Hepatocyte (in vitro differentiated cells): ENCODE measurements around the gene XDH. TPM values are rescaled to one million over a fixed set of nuclear protein-coding genes. Genes with fewer than 3 reads are reported as not detected.

Source experiments
- DNase-seq: peaks from one replicate; pipeline ENCODE4 v3.0.0-alpha.2; 2016; ENCODE audit warnings: low spot score
- H2AFZ ChIP-seq: fragments of 200-600 bp; sonication (generic); 2 replicates; pipeline ENCODE4 v1.6.0; 2016; ENCODE audit warnings: antibody characterized with exemption, mild to moderate bottlenecking
- H3K27ac ChIP-seq: fragments of 200-600 bp; sonication (generic); 2 replicates; pipeline ENCODE4 v1.5.1; 2016; ENCODE audit warnings: mild to moderate bottlenecking
- H3K27me3 ChIP-seq: fragments of 200-600 bp; sonication (generic); 2 replicates; pipeline ENCODE4 v1.6.1; 2016
- H3K36me3 ChIP-seq: fragments of 200-600 bp; sonication (generic); replicated peaks from 2 replicates; pipeline ENCODE4 v1.5.1; 2016; ENCODE audit warnings: low read depth; ENCODE audit not compliant: insufficient read depth
- H3K4me1 ChIP-seq: fragments of 200-600 bp; sonication (generic); 2 replicates; pipeline ENCODE4 v1.5.1; 2016; ENCODE audit warnings: mild to moderate bottlenecking, moderate library complexity; ENCODE audit not compliant: insufficient read depth
- H3K4me2 ChIP-seq: fragments of 200-600 bp; sonication (generic); 2 replicates; pipeline ENCODE4 v1.6.0; 2016
- H3K4me3 ChIP-seq: fragments of 200-600 bp; sonication (generic); 2 replicates; pipeline ENCODE4 v1.5.1; 2016; ENCODE audit warnings: mild to moderate bottlenecking
- H3K79me2 ChIP-seq: fragments of 200-600 bp; sonication (generic); 2 replicates; pipeline ENCODE4 v1.6.0; 2017; ENCODE audit warnings: mild to moderate bottlenecking
- H3K9me2 ChIP-seq: fragments of 200-600 bp; sonication (generic); replicated peaks from 2 replicates; pipeline ENCODE4 v1.6.0; 2017; ENCODE audit warnings: mild to moderate bottlenecking; ENCODE audit not compliant: insufficient read depth
- H3K9me3 ChIP-seq: fragments of 200-600 bp; sonication (generic); 2 replicates; pipeline ENCODE4 v1.5.1; 2016; ENCODE audit warnings: low read depth, mild to moderate bottlenecking
- H4K20me1 ChIP-seq: fragments of 200-600 bp; sonication (generic); 2 replicates; pipeline ENCODE4 v1.6.0; 2016; ENCODE audit warnings: mild to moderate bottlenecking; ENCODE audit not compliant: insufficient read depth, poor library complexity, severe bottlenecking
- EZH2 ChIP-seq: fragments of 200-600 bp; sonication (generic); IDR thresholded peaks from 2 replicates; pipeline ENCODE4 v1.6.1; 2016; ENCODE audit warnings: antibody characterized with exemption, mild to moderate bottlenecking, borderline replicate concordance
- EZH2phosphoT487 ChIP-seq: fragments of 200-600 bp; sonication (generic); IDR thresholded peaks from one replicate; pipeline ENCODE4 v1.6.1; 2018; ENCODE audit warnings: antibody characterized with exemption, mild to moderate bottlenecking, low read depth, moderate library complexity; ENCODE audit not compliant: unreplicated experiment, severe bottlenecking
- WGBS: methylation state at CpG from one replicate; pipeline ENCODE4 v1.1.6; 2016; ENCODE audit warnings: low lambda C conversion rate; ENCODE audit errors: missing lambda C conversion rate; 5-methylcytosine and 5-hydroxymethylcytosine counted together
- polyA plus RNA-seq: library from polyadenylated mRNA; unstranded; fragments of >200 nt; fragmentation: Nextera tagmentation; extraction: Ambion mirVana; gene quantifications from 2 replicates; pipeline ENCODE4 v1.2.1, GENCODE V29; 2016
- total RNA-seq: library from RNA; depleted of rRNA; stranded (reverse); fragments of >200 nt; gene quantifications from 2 replicates; pipeline ENCODE4 v1.2.3, GENCODE V29; 2014
- TF ChIP-seq, protein P1 (sequence below): fragments of 200-600 bp; sonication (generic); IDR thresholded peaks from 2 replicates; pipeline ENCODE4 v1.5.1; 2016; ENCODE audit warnings: antibody characterized with exemption, mild to moderate bottlenecking; ENCODE audit not compliant: poor library complexity

XDH gene
- total and polyA plus RNA-seq, 2 experiments from 2014 or later: 1.6 to 6.7 TPM

DNA sequence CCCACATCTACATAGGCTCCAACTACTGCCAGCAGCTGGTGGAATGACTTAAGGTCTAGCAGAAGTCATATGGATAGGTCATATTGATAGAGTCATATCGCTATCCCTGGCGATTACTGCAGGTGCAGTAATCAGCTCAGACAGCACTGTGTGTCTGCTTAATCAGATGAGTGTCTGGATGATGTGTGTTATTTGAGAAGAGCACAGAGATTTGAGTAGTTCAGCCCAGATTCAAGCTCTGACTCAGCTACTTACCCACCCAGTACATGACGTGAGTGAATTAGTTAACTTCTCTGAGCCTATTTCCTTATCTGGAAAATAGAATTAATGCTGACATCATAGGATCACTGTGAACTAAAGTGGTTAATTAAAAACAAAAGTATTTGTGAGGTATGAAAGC, 101.6 kb downstream of the XDH start:
- Histone ChIP-seq H3K9me3 (no peaks in the 10 kb centered on the region), H3K36me3 (no peaks in the 10 kb centered on the region), H2AFZ (no peak overlapping the region), H3K9me2 (no peaks in the 10 kb centered on the region), H4K20me1 (no peaks in the 10 kb centered on the region), H3K79me2 (no peaks in the 10 kb centered on the region), H3K4me2 (no peak overlapping the region), H3K4me3 (no peak overlapping the region), H3K27me3 (no peaks in the 10 kb centered on the region), H3K27ac (no peak overlapping the region), H3K4me1 (peaks cover under 1% of the 10 kb centered on the region)
- TF ChIP-seq EZH2phosphoT487: no peak
- TF ChIP-seq EZH2: no peak
- TF ChIP-seq, protein P1, sequence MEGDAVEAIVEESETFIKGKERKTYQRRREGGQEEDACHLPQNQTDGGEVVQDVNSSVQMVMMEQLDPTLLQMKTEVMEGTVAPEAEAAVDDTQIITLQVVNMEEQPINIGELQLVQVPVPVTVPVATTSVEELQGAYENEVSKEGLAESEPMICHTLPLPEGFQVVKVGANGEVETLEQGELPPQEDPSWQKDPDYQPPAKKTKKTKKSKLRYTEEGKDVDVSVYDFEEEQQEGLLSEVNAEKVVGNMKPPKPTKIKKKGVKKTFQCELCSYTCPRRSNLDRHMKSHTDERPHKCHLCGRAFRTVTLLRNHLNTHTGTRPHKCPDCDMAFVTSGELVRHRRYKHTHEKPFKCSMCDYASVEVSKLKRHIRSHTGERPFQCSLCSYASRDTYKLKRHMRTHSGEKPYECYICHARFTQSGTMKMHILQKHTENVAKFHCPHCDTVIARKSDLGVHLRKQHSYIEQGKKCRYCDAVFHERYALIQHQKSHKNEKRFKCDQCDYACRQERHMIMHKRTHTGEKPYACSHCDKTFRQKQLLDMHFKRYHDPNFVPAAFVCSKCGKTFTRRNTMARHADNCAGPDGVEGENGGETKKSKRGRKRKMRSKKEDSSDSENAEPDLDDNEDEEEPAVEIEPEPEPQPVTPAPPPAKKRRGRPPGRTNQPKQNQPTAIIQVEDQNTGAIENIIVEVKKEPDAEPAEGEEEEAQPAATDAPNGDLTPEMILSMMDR: no peak
- WGBS: 95% methylated on average over 3 of the region's 3 CpGs
- DNase-seq: no peak

- DNase-seq: no peak
- Histone ChIP-seq H3K4me1 (no peaks in the 10 kb centered on the region), H3K4me2 (no peak overlapping the region), H3K27me3 (no peaks in the 10 kb centered on the region), H2AFZ (no peak overlapping the region), H3K9me2 (no peaks in the 10 kb centered on the region), H3K9me3 (no peaks in the 10 kb centered on the region), H3K36me3 (no peaks in the 10 kb centered on the region), H3K27ac (no peak overlapping the region), H3K4me3 (no peak overlapping the region), H3K79me2 (no peaks in the 10 kb centered on the region), H4K20me1 (no peaks in the 10 kb centered on the region)
- 93% methylated on average over 2 of the region's 2 CpGs for WGBS
- TF ChIP-seq, protein P1: no peak
- TF ChIP-seq EZH2phosphoT487 (no peak), EZH2 (no peak)
Measured at GRCh38 chr2:31304816-31305215, 109.7 kb downstream of the XDH start.

GRCh38 chr2:31302940-31303563, 111.5 kb downstream of the XDH start:
- H3K4me2 ChIP-seq: no peak overlapping the region
- H3K9me3 ChIP-seq: no peaks in the 10 kb centered on the region
- 71% methylated on average over 9 of the region's 9 CpGs for WGBS
- H3K4me3 ChIP-seq: no peak overlapping the region
- no peaks in the 10 kb centered on the region for H3K79me2 ChIP-seq
- H3K36me3 ChIP-seq: no peaks in the 10 kb centered on the region
- H2AFZ ChIP-seq: no peak overlapping the region
- no peaks in the 10 kb centered on the region for H4K20me1 ChIP-seq
- DNase-seq: no peak
- peaks cover 3% of the 10 kb centered on the region for H3K4me1 ChIP-seq
- H3K27ac ChIP-seq: no peak overlapping the region
- H3K9me2 ChIP-seq: no peaks in the 10 kb centered on the region
- TF ChIP-seq, protein P1: no peak
- H3K27me3 ChIP-seq: no peaks in the 10 kb centered on the region

DNA sequence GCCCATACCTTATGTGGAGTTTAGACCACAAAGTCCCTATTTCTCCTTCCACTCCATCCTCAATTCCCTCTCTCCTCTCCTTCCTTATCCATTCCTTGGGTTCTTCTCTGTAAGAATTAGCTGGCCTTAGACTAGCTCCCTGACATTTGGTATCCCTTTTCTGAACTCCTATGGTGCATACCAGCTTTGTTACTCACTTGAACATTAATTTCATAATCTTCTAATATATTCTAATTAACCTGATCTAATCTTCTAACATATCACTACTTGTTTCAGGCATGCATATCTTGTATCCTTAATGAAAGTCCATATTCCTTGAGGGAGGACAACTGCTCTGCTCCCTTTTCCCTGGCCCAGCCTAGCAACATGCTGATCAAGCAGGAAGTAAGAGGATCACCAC, 114.2 kb downstream of the XDH start:
- Histone ChIP-seq H3K79me2 (no peaks in the 10 kb centered on the region), H3K4me3 (no peak overlapping the region), H3K4me1 (peaks cover 3% of the 10 kb centered on the region), H3K9me2 (no peaks in the 10 kb centered on the region), H3K9me3 (no peaks in the 10 kb centered on the region), H4K20me1 (no peaks in the 10 kb centered on the region), H3K27me3 (no peaks in the 10 kb centered on the region), H2AFZ (no peak overlapping the region), H3K4me2 (no peak overlapping the region), H3K36me3 (no peaks in the 10 kb centered on the region), H3K27ac (no peak overlapping the region)
- no peak for DNase-seq
- TF ChIP-seq, protein P1: no peak
- no peak for TF ChIP-seq EZH2phosphoT487
- no peak for TF ChIP-seq EZH2
